ENCODE measurements around the gene AP3S1. TPM values are rescaled to one million over a fixed set of nuclear protein-coding genes. Genes with fewer than 3 reads are reported as not detected.

Gene AP3S1
- total and polyA plus RNA-seq, 2 of the 13 experiments (the other 11 are each of a cell fraction or from before 2014, with no cell fraction given), result 50.5 to 85.9 TPM

DNA sequence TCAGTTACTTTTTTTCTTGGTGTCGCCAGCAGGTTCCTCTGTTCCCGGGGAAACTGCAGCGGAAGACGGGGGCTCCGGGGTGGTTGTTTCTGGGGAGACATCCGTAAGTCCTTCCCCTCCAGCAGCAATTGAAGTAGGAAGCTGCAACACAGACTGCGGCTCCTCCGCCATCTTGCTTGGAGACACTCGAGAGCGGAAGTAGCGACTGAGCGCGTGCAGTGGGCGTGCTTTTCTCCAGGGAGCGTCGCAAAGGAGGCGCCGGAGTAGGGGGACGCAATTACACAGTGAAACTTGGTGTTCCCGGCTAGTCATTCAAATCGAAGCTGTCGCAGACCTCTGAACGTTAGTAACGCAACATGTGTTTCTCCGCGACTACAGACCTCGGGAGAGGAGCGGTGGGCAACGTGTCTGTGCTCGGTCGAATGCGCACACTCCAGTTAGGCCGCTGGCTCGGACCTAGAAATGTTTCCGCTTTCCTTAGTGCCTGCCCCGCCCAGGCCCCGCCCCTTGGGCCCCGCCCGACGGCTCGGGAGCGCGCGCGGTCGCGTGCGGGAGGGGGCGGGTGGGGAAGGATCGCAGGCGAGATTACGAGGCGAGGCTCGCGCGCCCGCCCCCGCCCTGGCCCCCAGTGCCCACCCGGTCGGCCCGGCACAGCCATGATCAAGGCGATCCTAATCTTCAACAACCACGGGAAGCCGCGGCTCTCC, at the start of gene AP3S1, which contains the start of gene ATG12 (continued):
- TF ChIP-seq, protein P1, sequence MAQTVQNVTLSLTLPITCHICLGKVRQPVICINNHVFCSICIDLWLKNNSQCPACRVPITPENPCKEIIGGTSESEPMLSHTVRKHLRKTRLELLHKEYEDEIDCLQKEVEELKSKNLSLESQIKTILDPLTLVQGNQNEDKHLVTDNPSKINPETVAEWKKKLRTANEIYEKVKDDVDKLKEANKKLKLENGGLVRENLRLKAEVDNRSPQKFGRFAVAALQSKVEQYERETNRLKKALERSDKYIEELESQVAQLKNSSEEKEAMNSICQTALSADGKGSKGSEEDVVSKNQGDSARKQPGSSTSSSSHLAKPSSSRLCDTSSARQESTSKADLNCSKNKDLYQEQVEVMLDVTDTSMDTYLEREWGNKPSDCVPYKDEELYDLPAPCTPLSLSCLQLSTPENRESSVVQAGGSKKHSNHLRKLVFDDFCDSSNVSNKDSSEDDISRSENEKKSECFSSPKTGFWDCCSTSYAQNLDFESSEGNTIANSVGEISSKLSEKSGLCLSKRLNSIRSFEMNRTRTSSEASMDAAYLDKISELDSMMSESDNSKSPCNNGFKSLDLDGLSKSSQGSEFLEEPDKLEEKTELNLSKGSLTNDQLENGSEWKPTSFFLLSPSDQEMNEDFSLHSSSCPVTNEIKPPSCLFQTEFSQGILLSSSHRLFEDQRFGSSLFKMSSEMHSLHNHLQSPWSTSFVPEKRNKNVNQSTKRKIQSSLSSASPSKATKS (CRISPR knock-in tag; IDR thresholded peaks at IDR 0.05), result 0 out of 2 replicates have a peak, but pooled peaks have one; percentile 87
- TF ChIP-seq ZNF160 (CRISPR knock-in tag; IDR thresholded peaks at IDR 0.05) (0 out of 2 replicates have a peak, but pooled peaks have one; percentile 27), FOXP1 (IDR thresholded peaks at IDR 0.05) (no peak), FOXP1 (CRISPR knock-in tag; IDR thresholded peaks at IDR 0.05) (no peak), CCDC6 (CRISPR knock-in tag; IDR thresholded peaks at IDR 0.05) (peak; percentile 59; the same call in 1 of the 2 replicates), CREB1 (IDR thresholded peaks at IDR 0.05) (peak; percentile 67), CREB1 (CRISPR knock-in tag; IDR thresholded peaks at IDR 0.05) (peak; percentile 65), JDP2 (CRISPR knock-in tag; IDR thresholded peaks at IDR 0.05; ENCODE audit: borderline replicate concordance) (peak; percentile 80; the same call in 1 of the 2 replicates), SETDB1 (CRISPR knock-in tag; IDR thresholded peaks at IDR 0.05; ENCODE audit: borderline replicate concordance) (no peak), GATAD1 (CRISPR knock-in tag; IDR thresholded peaks at IDR 0.05) (peak; percentile 87), ZFP62 (CRISPR knock-in tag; IDR thresholded peaks at IDR 0.05) (no peak), SP140L (CRISPR knock-in tag; IDR thresholded peaks at IDR 0.05; ENCODE audit: borderline replicate concordance) (peak; percentile 83; the same call in 1 of the 2 replicates), KAT7 (CRISPR knock-in tag; IDR thresholded peaks at IDR 0.05; ENCODE audit: borderline replicate concordance) (no peak; the same call in 1 of the 2 replicates), POLR2G (IDR thresholded peaks at IDR 0.05; ENCODE audit: low read depth, low read length) (peak; percentile 93), ESRRA (CRISPR knock-in tag; IDR thresholded peaks at IDR 0.05; ENCODE audit: low read depth) (no peak; the same call in 1 of the 2 replicates), IKZF4 (CRISPR knock-in tag; IDR thresholded peaks at IDR 0.05; ENCODE audit: borderline replicate concordance, low read depth, not compliant biosample characterization) (peak; percentile 69), ZMYM3 (CRISPR knock-in tag; IDR thresholded peaks at IDR 0.05) (no peak), ZNF3 (CRISPR knock-in tag; IDR thresholded peaks at IDR 0.05) (no peak), ZNF772 (CRISPR knock-in tag; IDR thresholded peaks at IDR 0.05) (peak; percentile 79), ZNF883 (CRISPR knock-in tag; IDR thresholded peaks at IDR 0.05; ENCODE audit: not compliant biosample characterization) (peak; percentile 80), ZNF282 (IDR thresholded peaks at IDR 0.05; ENCODE audit: partially characterized antibody) (no peak), JUND (CRISPR knock-in tag; IDR thresholded peaks at IDR 0.05) (no peak), SAFB2 (CRISPR knock-in tag; IDR thresholded peaks at IDR 0.05; ENCODE audit: borderline replicate concordance, low read depth) (no peak), SOX5 (CRISPR knock-in tag; IDR thresholded peaks at IDR 0.05; ENCODE audit: borderline replicate concordance) (peak; percentile 57; the same call in 1 of the 2 replicates)
- TF ChIP-seq, protein P2, sequence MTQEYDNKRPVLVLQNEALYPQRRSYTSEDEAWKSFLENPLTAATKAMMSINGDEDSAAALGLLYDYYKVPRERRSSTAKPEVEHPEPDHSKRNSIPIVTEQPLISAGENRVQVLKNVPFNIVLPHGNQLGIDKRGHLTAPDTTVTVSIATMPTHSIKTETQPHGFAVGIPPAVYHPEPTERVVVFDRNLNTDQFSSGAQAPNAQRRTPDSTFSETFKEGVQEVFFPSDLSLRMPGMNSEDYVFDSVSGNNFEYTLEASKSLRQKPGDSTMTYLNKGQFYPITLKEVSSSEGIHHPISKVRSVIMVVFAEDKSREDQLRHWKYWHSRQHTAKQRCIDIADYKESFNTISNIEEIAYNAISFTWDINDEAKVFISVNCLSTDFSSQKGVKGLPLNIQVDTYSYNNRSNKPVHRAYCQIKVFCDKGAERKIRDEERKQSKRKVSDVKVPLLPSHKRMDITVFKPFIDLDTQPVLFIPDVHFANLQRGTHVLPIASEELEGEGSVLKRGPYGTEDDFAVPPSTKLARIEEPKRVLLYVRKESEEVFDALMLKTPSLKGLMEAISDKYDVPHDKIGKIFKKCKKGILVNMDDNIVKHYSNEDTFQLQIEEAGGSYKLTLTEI (CRISPR knock-in tag; conservative IDR thresholded peaks at IDR 0.05), result no peak
- TF ChIP-seq, protein P3, sequence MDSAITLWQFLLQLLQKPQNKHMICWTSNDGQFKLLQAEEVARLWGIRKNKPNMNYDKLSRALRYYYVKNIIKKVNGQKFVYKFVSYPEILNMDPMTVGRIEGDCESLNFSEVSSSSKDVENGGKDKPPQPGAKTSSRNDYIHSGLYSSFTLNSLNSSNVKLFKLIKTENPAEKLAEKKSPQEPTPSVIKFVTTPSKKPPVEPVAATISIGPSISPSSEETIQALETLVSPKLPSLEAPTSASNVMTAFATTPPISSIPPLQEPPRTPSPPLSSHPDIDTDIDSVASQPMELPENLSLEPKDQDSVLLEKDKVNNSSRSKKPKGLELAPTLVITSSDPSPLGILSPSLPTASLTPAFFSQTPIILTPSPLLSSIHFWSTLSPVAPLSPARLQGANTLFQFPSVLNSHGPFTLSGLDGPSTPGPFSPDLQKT (CRISPR knock-in tag; IDR thresholded peaks at IDR 0.05; ENCODE audit: borderline replicate concordance), result no peak
- TF ChIP-seq, protein P4, sequence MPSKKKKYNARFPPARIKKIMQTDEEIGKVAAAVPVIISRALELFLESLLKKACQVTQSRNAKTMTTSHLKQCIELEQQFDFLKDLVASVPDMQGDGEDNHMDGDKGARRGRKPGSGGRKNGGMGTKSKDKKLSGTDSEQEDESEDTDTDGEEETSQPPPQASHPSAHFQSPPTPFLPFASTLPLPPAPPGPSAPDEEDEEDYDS (CRISPR knock-in tag; IDR thresholded peaks at IDR 0.05), result peak; percentile 92

Data from HepG2 (cell line).